Measurements from ENCODE around the gene THSD4.

The THSD4 gene

GRCh38 chr15:71568227-71568626 lies 453.0 kb downstream of the THSD4 start:
- no peak for DNase-seq

DNA sequence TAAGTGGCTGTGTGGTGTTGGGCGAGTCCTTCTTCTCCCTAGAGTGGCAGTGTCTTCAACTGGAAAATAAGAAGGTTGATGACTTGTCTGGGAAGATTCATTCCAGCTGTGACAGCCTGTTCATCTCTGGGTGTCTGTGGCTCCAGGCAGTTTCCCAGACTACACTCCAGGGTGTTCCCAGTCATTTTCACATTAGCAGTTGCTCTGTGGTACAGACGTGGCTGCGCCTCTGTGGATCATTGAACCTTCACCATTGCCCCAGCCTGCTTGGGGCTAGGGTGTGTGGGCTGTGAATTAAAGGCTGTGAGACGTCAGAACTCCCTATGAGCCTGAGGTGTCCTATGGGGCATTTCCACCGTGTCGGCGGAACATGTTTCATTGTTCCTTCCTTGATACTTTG lies 455.5 kb downstream of the THSD4 start:
- DNase-seq = no peak

GRCh38 chr15:71571641-71572040 lies 456.4 kb downstream of the THSD4 start:
- no peak for DNase-seq

GRCh38 chr15:71572452-71573053 lies 457.3 kb downstream of the THSD4 start:
- DNase-seq = no peak

GRCh38 chr15:71573599-71573998 lies 458.3 kb downstream of the THSD4 start:
- DNase-seq = no peak

DNA sequence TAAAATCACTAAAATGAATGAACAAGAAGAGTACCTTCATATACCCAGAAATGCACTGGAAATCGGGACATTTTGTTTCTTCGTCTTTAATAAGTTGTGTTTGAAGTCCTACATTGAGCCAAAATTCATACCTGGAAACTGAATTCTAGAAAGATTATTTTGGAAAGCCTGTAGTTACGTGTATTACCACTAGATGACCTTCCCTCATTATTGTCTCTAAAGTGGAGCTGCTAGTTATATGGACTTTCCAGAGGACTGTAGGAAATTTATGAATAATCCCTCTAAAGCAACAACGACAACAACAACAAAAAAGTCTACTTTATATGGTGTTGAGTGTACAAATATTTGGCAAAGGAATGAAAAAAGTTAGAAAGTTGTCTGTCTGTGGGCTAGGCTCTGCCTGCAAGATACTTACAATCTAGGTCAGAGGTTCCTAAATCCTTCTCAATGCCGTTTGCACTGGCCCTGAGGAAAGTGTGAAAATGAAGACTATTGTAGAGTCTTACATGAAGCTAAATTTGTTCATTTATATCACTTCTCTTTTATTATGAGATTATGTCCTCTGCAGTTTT lies 460.3 kb downstream of the THSD4 start:
- no peak for DNase-seq

DNA sequence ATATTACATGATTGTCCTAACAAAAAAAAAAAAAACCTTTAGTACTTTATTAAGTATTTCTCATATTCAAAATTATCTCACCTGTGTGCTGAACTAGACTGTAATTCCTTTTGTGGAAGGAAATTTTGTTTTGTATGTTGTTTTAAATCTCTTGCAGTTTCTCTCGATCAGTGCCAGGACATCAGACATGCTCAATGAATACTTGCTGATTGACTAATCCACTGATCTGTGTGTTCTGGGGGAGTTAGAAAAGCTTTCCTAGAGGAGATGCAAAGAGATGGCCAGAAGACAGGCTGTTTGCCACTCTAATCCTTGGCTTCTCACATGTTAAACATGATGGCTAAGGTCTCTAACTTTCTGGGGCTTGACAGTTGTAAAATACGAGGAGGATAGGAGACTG lies 461.8 kb downstream of the THSD4 start:
- DNase-seq = no peak

DNA sequence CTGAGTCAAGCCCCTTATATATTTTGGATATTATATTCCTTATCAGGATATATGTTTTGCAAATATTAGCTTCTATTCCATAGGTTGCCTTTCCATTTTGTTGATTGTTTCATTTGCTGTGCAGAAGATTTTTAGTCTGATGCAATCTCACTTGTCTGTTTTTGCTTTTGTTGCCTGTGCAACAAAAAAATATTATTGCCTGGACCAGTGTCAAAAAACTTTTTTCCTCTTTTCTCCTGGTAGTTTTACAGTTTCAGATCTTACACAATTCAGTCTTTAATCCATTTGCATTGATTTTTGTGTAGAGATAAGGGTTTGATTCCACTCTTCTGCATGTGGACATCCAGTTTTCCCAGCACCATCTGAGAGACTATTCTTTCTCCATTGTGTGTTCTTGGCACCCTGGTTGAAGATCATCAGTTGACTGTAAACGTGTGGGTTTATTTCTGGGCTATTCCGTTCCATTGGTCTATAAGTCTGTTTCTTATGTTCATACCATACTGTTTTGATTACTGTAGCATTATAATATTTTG lies 466.2 kb downstream of the THSD4 start:
- no peak for DNase-seq

GRCh38 chr15:71585159-71585558 lies 469.9 kb downstream of the THSD4 start:
- DNase-seq = no peak

GRCh38 chr15:71586463-71586862 lies 471.2 kb downstream of the THSD4 start:
- no peak for DNase-seq

DNA sequence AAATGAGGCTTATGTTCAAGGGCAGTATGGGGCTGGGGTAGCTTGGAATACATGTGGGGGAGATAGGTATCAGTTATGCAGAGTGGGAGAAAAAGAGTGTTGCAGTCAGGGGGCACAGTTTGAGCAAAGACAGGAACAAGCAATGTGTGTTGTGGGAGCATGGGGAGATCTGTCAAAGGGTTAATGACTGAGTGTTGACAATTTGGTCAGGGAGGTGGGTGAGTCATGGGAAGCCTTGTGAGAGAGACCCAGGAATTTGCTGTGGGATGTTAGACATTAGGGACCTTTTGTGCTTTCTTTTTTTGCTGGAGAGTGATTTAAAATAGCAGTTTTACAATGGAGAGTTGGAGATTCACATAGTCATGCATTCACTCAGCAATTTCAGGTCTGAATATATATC lies 473.5 kb downstream of the THSD4 start:
- DNase-seq = no peak

DNA sequence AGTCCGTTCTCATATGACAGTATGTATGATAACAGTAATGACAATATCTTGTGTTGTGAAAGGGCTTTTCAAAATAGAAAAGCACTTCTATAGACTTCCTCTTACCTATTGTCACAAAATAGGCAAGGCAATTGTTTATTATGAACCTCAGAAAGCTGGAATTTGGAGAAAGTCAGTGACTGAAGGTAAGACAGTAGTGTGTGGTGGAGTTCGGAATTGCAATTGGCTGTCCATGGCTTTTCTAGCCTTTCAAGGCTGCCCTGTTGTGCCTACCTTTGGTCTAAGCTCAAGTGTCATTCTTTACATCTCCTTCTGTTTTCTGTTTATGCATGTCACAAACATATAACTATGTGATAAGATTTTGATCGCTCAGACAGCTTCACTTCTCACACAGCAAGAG lies 475.8 kb downstream of the THSD4 start:
- no peak for DNase-seq

DNA sequence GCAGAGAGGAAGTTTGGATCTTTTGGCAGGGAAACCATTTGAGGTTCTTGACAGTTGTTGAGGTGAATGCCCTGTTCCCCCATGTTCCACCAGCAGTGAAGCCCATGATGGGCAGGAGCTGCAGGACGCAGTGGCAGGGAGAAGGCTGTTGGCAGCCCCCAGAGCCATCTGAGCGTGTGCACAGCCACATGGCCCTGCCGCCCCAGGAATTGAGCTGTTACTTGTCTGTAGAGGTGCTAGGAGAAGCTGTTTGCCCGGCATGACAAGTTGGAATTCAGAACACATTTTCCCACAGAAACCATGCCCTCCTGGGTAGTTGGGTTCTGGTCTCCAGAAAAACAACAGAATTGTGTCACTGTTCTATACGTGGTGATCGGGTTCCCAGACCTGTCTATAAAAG lies 476.9 kb downstream of the THSD4 start:
- DNase-seq = no peak

GRCh38 chr15:71595846-71596553 lies 480.7 kb downstream of the THSD4 start:
- DNase-seq = no peak

- DNase-seq = no peak
Observed at GRCh38 chr15:71596672-71597071, 481.4 kb downstream of the THSD4 start.

- DNase-seq = no peak
Observed at GRCh38 chr15:71597126-71597525, 481.9 kb downstream of the THSD4 start.

DNA sequence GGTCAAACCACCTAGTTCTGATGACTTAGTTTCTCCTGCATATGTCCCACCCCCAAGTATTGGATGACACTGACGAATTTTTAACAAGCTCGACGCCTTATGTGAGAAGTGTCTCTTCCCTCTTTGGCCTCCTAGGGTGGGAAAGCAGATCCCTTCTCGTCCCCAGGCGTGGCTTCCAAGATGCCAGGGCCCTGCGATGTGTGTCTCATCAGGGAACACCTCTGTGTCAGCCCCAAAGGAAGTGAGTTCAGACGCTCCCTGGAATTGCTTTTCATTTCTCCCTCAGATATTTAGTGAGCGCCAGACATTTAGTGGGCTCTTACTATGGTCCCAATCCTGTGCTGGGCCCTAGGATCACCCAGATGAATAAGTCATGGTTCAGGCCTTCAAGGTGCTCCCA lies 482.4 kb downstream of the THSD4 start:
- DNase-seq = no peak

GRCh38 chr15:71598741-71599140 lies 483.5 kb downstream of the THSD4 start:
- DNase-seq = no peak

GRCh38 chr15:71599418-71600151 lies 484.3 kb downstream of the THSD4 start:
- no peak for DNase-seq

DNA sequence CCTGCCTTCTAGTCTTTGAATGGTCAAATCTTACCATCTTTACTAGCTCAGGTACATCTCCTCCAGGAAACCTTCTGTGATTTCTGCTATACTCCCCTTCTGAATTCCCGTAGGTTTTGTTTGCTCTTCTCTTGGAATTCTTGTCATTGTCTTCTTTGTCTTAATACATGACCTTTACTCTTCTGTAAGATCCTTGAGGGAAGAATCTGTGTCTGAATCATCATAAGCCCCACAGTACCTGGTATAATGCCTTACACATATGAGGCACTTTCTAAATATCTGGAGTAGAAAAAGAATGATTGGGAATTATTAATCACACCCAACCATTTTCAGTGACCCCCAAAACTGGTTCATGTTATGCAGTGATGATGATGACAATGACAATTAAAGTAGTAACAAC lies 485.0 kb downstream of the THSD4 start:
- no peak for DNase-seq

DNA sequence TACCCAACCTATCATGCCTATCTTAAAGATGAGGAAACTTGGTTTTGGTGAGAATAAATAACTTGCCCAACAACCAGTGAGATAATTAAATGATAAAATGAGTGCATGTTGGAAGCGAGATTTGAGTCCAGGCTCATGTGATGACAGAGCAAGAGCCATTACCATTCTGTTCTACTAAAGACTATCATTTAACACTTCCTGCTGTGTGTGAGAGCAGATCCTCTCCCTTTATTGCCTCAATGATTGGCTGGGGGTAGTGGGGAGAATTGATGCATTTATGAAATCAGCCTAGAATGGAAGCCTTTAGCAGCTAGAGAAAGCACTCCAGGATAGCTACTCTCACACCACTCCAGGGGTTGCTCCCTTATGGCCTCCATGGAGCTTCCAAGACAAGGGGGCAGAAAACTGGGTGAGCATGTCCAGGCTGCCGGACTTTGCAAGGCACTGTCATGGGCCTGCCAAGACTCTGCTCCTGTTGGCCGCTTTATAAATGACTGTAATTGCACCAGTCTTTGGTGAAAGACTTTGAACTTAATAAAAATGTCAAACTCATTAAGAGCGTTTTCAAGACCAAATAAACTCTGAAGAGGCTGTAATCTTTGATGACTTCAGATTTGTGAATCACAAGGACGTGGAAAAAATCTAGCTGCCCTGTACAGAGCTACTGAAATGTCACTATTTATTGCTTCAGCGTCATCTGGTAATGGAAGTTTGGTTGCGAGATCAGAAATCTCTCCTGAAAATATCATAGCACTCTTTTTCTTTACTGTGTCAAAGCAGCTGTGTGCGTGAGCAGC lies 486.0 kb downstream of the THSD4 start:
- DNase-seq = no peak

DNA sequence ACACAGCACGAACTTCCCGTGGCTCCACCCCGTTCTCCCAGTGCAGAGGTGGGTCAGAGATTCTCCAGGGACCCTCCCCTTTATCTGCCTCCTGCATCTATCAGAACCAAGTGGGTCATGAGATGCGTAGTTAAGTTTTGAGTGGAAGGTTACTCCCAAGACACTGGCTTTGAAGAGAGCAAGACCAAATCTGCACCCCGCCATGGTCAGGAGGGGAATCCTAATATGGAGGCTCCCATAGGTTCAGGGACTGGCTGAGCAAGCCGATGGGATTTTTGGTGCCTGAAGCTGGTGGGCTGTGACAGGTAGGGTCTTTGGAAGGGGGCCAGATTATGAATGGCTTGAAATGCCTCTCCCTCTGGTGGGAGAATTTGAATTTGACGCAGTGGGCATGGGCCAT lies 488.1 kb downstream of the THSD4 start:
- no peak for DNase-seq

DNA sequence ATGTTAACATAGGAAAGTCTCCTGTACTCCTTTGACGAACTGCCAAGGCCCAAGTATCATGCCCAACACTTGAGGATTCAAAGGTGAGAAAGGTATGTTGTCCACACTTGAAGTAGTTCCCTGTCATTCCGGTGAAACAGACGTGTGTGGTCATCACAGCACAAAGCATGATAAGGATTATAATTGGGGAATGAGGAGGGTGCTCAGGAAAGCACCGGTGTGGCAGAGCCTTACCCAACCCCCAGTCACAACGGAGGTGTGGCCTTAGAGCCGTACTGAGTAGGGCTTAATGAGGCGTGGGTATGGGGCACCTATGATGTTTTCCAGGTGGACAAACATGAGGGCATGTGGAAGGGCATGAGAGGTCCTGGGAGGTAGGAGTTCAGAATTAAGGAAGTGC lies 492.1 kb downstream of the THSD4 start:
- no peak for DNase-seq
